Posterior cingulate gyrus (tissue), 11 donors: ENCODE data around the gene ZNFX1.
"Not testable (repeated sequence)": the region's sequence is repeated elsewhere in the genome, so short reads cannot be mapped to it uniquely, and the experiment has no call there.

ENCODE experiments used
- DNase-seq, 10 donors: peaks; one replicate each; pipeline versions ENCODE4 v3.0.0 to v3.0.0-alpha.2; 2020 to 2021; ENCODE audit warnings: mixed read lengths in 3 of 10
- intact Hi-C: fragments of 100-400 bp; cut with DNase I; formaldehyde crosslinking; loops from one replicate; pipeline ENCODE4 v1.15.1; 2023

The ZNFX1 gene

DNA sequence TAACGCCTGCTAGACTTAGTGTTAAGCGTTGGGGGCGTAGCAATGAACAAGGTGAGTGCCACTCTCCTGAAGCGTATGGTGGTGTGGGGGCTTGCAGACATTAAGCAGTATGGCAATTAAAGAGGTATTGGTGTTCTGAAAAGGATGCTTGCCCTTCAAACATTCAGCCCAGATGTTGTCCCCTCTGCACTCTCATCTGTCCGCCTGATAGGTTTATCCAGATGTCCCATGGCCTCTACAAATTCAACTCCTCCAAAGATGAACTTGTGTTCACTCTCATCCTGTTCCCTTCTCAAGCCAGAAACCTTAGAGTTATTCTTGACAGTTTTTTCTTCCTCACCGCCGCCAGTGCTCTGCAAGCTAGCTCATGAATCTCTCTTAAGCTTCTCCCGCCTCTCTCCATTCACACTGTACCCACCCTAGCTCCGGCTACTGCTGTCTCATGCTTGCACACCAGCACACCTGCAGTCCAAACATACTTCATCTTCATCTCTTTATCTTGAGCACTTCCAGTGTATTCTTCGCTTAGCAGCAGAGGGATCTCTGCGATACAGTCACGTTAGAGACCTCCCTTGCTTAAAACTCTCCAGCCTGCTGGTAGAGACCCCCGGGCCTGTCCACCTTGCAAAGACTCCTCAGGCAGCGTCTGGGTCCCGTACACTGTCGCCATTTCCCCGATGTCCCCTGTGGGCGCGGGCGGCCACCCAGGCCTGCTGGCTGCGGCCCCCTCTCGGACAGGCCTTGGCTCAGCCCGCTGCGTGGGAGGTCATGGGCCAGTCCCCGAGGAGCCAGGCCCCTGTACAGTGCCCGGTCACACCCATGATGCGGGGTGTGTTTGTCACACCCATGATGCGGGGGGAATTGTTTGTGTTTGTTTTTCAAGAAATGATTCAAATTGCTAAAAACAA, 57.7 kb downstream of the ZNFX1 start:
- intact Hi-C loops = loop anchor here (1.0 to 2.0 kb wide), 2 partner anchors 32 to 59 kb away; partner anchors contain the start of genes STAU1 and ZNFX1
- DNase-seq = peak in 1 of 10 donors; percentile 0

DNA sequence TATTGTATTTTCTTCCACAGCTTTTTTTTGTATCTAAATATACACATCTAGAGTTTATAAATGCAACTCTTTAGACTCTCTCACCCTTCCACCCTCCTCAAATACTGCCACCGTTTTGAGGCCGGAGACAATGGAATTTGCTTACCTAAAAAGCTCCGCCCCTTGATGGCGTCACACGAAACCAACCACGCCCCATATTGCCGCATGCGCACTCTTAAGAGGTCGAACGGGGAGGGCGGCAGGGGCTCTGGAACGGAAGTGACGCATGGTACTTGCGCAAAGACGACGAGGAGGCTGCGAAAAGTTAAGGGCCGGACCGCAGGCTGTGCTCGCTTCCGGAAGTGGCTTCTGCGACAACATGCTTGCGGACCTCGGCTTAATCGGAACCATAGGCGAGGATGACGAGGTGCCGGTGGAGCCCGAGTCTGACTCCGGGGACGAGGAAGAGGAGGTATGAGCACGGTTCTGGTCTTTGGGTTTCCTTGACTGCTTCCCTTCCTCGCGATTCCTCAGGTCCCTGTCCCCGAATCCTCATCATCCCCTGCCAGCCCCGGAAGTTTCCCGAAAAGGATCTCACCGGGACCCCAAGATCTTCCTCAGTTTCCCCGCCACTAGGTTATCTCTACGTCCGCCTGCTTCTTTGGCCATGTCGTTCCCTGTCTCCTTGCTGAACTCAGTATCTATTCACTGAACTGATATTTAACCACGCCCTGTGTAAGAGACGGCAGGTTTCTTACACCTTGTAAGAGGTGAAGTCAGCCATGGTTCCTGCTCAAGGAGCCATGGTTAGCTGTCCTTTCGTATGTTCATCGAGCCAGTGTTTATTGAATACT, 58.5 kb downstream of the ZNFX1 start, which contains the start of gene DDX27:
Gene DDX27, plus strand, starts transcription at position 326 of the 833 bp plus-strand sequence. Its CDS starts 33 bp downstream, at position 359.
- intact Hi-C loops = loop anchor here (1.0 to 2.0 kb wide), 2 partner anchors 31 to 59 kb away; partner anchors contain the start of genes STAU1 and ZNFX1
- DNase-seq = peak; percentile 94 to 99 (median 98)

DNA sequence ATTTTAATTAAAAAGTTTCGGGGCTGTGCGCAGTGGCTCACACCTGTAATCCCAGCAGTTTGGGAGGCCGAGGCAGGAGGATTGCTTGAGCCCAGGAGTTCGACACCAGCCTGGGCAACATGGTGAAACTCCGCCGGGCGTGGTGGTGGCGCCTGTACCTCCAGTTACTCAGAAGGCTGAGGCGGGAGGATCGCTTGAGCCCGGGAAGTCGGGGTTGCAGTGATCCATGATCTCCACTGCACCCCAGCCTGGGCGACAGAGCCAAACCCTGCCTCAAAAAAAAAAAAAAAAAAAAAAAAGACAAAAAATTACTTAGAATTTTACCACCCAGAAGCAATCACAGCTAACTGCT, 59.1 kb downstream of the ZNFX1 start:
- peak in 5 of 10 donors; percentile 14 to 85 (median 67) for DNase-seq
- intact Hi-C loops = loop anchor here (1.0 to 2.0 kb wide), 2 partner anchors 30 to 60 kb away; partner anchors contain the start of genes STAU1 and ZNFX1

DNA sequence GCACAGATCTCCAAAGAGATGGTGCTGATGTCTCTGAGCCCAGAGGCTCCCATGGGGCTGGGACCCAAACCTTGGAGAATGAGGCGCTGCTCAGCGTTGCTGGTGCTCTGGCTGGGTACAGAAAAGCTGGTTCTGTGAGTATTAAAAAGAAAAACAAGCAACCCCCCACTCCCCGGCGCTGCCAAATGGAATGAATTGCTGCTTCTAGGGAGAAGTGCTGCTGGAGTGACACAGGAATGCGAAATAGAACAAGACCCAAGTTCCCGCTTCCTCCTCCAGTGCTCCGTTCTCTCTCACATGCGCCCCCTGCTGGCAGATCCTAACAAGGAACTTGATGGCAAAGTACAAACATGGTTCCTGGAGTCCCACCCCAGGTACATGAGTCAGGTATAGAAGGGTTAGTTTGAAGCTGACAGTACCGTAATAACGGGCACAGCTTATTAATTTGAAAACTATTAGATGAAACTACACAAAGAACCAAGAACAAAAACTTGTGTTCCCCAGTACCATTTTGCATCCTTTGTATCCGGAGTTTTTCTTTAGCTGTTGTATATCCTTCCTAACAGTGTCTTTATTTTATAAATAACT, 60.8 kb downstream of the ZNFX1 start:
- DNase-seq = peak; percentile 78 to 98 (median 96)
- intact Hi-C loops = loop anchor here (1.0 kb wide), 1 partner anchor 84 kb away; no protein-coding TSS in a partner anchor

DNA sequence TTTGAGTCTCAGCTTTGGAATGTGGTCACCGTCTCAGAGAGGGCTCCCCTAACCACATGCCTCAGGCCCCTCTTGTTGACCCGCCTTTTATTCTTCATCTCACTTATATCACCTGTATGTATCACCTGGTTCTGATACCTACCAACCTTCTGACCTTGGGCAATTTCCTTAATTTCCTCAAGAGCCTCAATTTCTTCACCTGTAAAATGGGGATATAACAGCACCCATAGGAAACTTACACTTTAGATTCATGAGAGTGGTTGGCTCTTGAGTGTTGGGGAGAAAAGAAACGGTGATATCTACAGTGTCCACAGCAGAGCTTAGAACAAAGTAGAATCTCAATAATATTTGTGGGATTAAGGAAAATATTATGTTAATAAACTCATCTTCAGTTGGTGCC, 62.6 kb downstream of the ZNFX1 start:
- intact Hi-C loops = no loop called here
- DNase-seq = no peak

DNA sequence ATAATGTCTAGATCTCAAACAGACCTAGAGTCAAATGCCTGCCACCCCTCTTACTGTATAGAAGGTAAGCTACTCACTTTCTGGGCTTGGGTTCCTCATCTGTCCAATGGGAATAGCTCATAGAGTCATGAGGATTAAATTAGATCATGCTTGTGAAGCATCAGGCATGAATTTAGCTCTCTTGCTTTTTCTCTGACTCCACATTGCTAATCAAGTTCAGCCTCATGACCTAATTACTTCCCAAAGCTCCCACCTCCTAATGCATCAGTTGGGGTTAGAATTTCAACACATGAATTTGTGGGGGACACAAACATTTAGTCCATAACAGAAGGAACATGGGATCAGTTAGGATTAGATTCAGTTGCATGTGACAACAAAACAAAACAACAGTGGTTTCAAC, 63.3 kb downstream of the ZNFX1 start:
- intact Hi-C loops = no loop called here
- no peak for DNase-seq

DNA sequence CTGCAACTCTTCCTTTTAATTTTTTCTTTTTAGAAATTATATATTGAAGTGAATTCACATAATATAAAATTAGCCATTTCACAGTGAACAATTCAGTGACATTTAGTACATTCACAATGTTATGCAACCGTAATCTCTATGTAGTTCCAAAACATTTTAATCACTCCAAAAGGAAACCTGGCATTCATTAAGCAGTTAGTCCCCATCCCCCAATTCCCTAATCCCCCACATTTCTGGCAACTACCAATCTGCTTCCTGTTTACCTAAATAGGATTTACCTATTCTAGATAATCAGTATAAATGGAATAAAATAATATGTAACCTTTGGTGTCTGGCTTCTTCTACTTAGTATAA, 67.1 kb downstream of the ZNFX1 start:
- no peak for DNase-seq
- intact Hi-C loops = no loop called here

DNA sequence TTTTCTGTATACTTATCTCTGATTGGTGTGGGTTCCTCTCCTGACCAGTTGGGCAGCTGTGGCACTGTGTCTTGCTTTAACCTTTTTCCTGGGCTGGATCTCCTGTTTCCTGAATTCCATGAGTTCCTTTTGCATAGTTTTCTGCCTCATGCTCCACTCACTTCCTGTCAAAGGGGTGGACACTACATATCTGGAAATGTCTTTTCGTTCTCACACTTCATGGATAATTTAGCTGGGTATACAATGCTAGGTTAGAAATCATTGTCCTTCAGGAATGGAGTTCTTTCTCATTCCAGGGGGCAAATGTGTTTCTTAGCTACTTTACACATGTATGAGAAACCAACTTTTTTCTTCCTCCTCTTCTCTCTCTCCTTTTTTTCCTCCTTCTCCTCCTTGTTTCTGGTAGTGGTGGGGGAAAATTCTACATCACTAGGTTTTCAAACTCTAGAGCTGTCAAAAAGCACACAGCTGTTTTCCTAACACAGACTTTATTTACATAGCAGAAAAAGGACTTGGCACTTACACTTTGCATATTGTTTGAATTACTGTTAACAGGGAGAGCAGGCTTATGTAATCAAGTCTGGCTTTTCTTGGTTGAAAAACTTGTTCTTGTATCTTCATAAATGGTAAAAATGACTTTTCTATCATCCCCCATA, 67.6 kb downstream of the ZNFX1 start:
- intact Hi-C loops = no loop called here
- peak in 1 of 10 donors; percentile 10 for DNase-seq

DNA sequence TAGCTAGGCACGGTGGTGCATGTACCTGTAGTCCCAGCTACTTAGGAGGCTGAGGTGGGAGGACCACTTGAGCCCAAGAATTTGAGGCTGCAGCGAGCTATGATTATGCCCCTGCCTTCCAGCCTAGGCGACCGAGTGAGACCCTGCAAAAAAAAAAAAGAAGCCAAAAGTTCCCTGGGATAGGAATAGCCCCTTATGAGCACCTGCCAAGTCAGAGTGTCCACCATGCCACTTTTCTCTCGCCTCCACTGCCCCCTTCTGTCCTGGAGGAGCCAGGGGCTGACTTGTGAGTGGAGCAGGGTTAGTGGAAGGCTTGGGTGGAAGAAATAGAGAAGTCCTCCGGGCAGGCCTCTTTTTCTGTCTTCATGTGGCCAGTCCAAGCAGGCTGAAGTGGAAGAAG, 70.8 kb downstream of the ZNFX1 start:
- intact Hi-C loops = no loop called here
- DNase-seq = peak in 2 of 10 donors; percentile 15 to 55

DNA sequence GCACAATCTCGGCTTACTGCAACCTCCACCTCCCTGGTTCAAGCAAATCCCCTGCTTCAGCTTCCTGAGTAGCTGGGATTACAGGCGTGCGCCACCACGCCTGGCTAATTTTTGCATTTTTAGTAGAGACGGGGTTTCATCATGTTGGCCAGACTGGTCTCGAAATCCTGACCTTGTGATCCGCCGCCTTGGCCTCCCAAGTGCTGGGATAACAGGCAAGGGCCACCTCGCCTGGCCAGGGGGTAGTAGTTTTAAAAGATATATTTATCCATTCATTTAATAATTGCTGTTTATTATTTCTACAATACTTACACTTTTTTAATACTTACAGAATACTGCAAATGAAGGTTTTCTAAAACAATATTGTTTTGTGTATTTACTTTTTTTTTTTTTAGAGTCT, 74.1 kb downstream of the ZNFX1 start:
- intact Hi-C loops = no loop called here
- no peak for DNase-seq

DNA sequence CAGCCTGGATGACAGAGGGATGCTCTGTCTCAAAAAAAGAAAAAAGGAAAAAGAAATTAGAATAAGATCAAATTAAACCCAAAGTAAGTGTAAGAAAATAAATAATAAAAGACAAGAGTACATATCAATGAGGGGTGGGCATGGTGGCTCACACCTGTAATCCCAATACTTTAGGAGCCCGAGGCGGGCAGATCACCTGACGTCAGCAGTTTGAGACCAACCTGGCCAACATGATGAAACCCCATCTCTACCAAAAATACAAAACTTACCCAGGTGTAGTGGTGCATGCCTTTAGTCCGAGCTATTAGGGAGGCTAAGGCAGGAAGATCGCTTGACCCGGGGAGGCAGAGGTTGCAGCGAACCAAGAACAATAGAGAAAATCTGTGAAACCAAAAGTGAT, 74.8 kb downstream of the ZNFX1 start:
- no peak for DNase-seq
- intact Hi-C loops = no loop called here

DNA sequence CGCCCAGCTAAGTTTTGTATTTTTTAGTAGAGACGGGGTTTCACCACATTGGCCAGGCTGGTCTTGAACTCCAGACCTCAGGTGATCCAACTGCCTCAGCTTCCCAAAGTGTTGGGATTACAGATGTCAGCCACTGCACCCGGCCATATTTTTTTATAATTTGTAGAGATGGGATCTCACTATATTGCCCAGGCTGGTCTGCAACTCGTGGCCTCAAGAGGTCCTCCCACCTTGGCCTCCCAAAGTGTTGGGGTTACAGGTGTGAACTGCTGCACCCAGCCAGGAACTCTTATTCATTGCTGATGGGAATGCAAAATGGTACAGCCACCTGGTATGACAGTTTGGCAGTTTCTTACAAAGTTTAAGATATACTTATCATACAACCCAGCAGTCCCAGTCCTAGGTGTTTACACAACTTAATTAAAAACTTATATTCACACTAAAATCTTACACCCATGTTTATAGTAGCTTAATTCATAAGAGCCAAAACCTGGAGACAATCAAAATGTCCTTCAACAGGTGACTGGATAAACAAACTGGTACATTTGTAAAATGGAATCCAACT, 78.0 kb downstream of the ZNFX1 start:
- DNase-seq = no peak
- intact Hi-C loops = no loop called here

DNA sequence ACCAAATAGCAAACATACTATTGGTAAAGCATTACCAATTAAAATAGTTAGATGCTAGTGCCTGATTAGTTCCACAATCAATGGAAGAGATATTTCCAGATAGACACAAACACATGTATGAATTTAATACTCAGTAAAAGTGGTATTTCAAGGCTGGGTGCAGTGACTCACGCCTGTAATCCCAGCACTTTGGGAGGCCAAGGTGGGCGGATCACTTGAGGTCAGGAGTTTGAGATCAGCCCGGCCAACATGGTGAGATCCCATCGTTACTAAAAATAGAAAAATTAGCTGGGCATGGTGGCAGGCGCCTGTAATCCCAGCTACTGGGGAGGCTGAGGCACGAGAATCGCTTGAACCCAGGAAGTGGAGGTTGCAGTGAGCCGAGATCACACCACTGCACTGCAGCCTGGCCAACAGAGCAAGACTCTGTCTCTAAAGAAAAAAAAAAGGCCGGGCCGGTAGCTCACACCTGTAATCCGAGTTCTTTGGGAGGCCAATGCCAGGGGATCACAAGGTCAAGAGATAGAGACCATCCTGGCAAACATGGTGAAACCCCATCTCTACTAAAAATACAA, 84.8 kb downstream of the ZNFX1 start:
- DNase-seq, intact Hi-C loops: not testable (repeated sequence)
